DND-41 (cell line): ENCODE data around the gene L3MBTL2.

Experiments used
- ATAC-seq: fragments of 200-7000 bp; cut with Tn5 transposase; 3 replicates; pipeline ENCODE4 v1.9.1; 2021; ENCODE audit warnings: low read depth; ENCODE audit not compliant: insufficient read depth
- DNase-seq: peaks from one replicate; pipeline ENCODE4 v3.0.0-alpha.2; 2020
- H2AFZ ChIP-seq: 2 replicates; pipeline ENCODE4 v1.6.0; 2012; ENCODE audit warnings: low read depth, low read length
- H3K27ac ChIP-seq: 2 replicates; pipeline ENCODE4 v1.5.1; 2012; ENCODE audit warnings: low read length, inconsistent platforms
- H3K27me3 ChIP-seq: fragments of 200-600 bp; sonication (generic); 2 replicates; pipeline ENCODE4 v1.6.0; 2012; ENCODE audit warnings: low read length, mild to moderate bottlenecking, inconsistent platforms; ENCODE audit not compliant: insufficient read depth, poor library complexity
- H3K36me3 ChIP-seq: 2 replicates; pipeline ENCODE4 v1.5.1; 2012; ENCODE audit warnings: low read length, inconsistent platforms; ENCODE audit not compliant: insufficient read depth
- H3K4me1 ChIP-seq: 2 replicates; pipeline ENCODE4 v1.5.1; 2012; ENCODE audit warnings: mild to moderate bottlenecking, low read length; ENCODE audit not compliant: insufficient read depth
- H3K4me2 ChIP-seq: 2 replicates; pipeline ENCODE4 v1.6.0; 2012; ENCODE audit warnings: mild to moderate bottlenecking, moderate library complexity, low read length, inconsistent platforms; ENCODE audit not compliant: insufficient read depth
- H3K4me3 ChIP-seq, 2 experiments: fragments of 200-600 bp in 1 of 2; shearing (Covaris generic) in 1 of 2; 2 replicates each; pipeline ENCODE4 v1.5.1; 2012 to 2016; ENCODE audit warnings: inconsistent platforms in 2 of 2, low read length in 2 of 2, mild to moderate bottlenecking in 2 of 2, low read depth in 1 of 2, moderate library complexity in 1 of 2
- H3K79me2 ChIP-seq: 2 replicates; pipeline ENCODE4 v1.6.0; 2012; ENCODE audit warnings: low read length, inconsistent platforms; ENCODE audit not compliant: insufficient read depth
- H3K9ac ChIP-seq: 2 replicates; pipeline ENCODE4 v1.6.0; 2012; ENCODE audit warnings: low read depth, mild to moderate bottlenecking, inconsistent platforms, low read length, moderate library complexity
- H3K9me3 ChIP-seq: 2 replicates; pipeline ENCODE4 v1.5.1; 2012; ENCODE audit warnings: low read length, moderate library complexity, mild to moderate bottlenecking, inconsistent platforms; ENCODE audit not compliant: insufficient read depth, severe bottlenecking
- H4K20me1 ChIP-seq: 2 replicates; pipeline ENCODE4 v1.6.0; 2012; ENCODE audit warnings: low read length; ENCODE audit not compliant: insufficient read depth
- EZH2 ChIP-seq: IDR thresholded peaks from 3 replicates; pipeline ENCODE4 v1.6.1; 2012; ENCODE audit warnings: borderline replicate concordance, low read depth, mild to moderate bottlenecking, moderate library complexity, low read length, inconsistent platforms; ENCODE audit not compliant: severe bottlenecking
- TF ChIP-seq, protein P1 (sequence below): IDR thresholded peaks from 2 replicates; pipeline ENCODE4 v1.5.1; 2012; ENCODE audit warnings: borderline replicate concordance, low read length, moderate library complexity, mild to moderate bottlenecking; ENCODE audit not compliant: poor library complexity, severe bottlenecking; ENCODE audit errors: extremely low read depth

Gene L3MBTL2

DNA sequence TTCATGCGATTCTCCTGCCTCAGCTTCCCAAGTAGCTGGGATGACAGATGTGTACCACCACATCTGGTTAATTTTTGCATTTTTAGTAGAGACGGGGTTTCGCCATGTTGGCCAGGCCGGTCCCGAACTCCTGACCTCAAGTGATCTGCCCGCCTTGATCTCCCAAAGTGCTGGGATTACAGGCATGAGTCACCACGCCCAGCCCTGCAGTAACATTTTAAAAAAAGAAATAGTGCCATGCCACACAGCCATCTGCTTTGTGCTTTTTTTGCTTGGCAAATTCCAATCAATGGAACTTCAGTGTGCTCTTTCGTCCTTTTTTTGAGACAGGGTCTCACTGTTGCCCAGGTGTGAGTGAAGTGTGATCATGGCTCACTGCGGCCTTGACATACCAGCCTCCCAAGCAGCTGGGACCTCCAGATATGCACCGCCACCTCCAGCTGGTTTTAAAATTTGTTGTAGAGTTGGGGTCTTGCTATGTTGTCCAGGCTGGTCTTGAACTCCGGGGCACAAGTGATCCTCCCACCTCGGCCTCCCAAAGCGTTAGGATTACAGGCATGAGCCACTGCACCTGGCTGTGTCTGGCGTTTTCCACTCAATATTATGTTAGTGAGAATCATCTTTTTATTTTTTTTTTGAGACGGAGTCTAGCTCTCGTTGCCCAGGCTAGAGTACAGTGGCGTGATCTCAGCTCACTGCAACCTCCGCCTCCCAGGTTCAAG, 37.4 kb downstream of the L3MBTL2 start:
- Histone ChIP-seq H3K27ac (no peak overlapping the region), H3K27me3 (peaks cover 1% of the 10 kb centered on the region), H3K4me3 (no peak overlapping the region), H2AFZ (no peak overlapping the region), H3K9ac (no peak overlapping the region), H3K36me3 (peaks cover 25% of the 10 kb centered on the region), H4K20me1 (peaks cover 17% of the 10 kb centered on the region), H3K4me2 (no peak overlapping the region), H3K4me1 (peaks cover 9% of the 10 kb centered on the region), H3K9me3 (no peaks in the 10 kb centered on the region), H3K79me2 (no peaks in the 10 kb centered on the region)
- no peak for DNase-seq
- no peak for ATAC-seq
- TF ChIP-seq EZH2 = no peak
- TF ChIP-seq, protein P1, sequence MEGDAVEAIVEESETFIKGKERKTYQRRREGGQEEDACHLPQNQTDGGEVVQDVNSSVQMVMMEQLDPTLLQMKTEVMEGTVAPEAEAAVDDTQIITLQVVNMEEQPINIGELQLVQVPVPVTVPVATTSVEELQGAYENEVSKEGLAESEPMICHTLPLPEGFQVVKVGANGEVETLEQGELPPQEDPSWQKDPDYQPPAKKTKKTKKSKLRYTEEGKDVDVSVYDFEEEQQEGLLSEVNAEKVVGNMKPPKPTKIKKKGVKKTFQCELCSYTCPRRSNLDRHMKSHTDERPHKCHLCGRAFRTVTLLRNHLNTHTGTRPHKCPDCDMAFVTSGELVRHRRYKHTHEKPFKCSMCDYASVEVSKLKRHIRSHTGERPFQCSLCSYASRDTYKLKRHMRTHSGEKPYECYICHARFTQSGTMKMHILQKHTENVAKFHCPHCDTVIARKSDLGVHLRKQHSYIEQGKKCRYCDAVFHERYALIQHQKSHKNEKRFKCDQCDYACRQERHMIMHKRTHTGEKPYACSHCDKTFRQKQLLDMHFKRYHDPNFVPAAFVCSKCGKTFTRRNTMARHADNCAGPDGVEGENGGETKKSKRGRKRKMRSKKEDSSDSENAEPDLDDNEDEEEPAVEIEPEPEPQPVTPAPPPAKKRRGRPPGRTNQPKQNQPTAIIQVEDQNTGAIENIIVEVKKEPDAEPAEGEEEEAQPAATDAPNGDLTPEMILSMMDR = no peak

DNA sequence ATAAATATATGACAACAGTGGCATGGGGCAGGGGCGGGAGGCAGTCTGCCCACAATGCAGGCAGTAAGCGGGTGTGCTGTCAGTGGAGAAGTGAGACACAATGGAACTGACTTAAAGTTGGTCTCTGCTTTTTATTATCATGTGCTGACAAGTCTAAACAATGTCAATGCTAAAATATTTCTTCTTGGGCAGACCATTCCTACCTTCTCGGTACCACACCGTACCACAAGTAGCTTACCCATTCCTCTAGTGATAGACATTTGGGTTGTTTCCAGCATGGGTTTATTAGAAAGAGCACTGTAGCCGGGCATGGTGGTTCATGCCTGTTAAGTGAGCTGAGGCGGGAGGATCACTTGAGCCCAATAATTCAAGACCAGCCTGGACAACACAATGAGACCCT, 38.2 kb downstream of the L3MBTL2 start:
- no peak for TF ChIP-seq EZH2
- TF ChIP-seq, protein P1 = no peak
- Histone ChIP-seq H3K27ac (no peak overlapping the region), H3K4me1 (peaks cover 1% of the 10 kb centered on the region), H3K9ac (no peak overlapping the region), H4K20me1 (peaks cover 21% of the 10 kb centered on the region), H3K4me2 (no peak overlapping the region), H3K4me3 (no peak overlapping the region), H3K79me2 (no peaks in the 10 kb centered on the region), H3K27me3 (no peaks in the 10 kb centered on the region), H3K36me3 (peaks cover 33% of the 10 kb centered on the region), H2AFZ (no peak overlapping the region), H3K9me3 (no peaks in the 10 kb centered on the region)
- ATAC-seq (no peak), DNase-seq (no peak)

DNA sequence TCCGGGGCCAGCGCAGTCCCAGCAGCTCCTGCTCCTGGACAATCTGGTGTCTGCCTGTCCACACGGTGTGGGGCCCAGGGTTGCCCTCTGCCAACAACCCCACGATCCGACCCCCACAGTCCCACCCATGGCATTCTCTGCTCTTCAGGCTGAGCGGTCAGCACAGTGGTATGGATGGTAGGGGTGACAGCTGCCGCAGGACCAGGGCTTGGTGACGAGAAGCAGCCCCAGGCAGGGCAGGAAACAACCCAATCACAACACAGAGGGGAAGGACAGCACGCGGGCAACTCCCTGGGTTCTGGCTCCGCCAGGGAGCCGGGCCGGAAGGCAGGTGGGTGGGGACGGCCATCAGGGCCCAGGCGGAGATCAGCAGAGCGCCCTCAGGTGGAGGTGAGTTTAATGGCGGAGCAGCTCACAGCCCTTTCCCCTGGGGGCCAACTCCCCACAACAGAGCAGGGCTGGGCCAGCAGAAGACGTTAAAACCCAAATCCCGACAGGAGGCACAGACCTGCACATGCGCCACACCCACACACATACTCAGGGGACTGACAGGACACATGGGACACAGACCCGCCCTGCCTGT, 40.9 kb downstream of the L3MBTL2 start:
- DNase-seq (no peak), ATAC-seq (0 out of 3 replicates have a peak, but pooled peaks have one; percentile 13)
- H3K4me1 ChIP-seq = no peaks in the 10 kb centered on the region
- H2AFZ ChIP-seq = no peak overlapping the region
- H3K9me3 ChIP-seq = no peaks in the 10 kb centered on the region
- H3K27me3 ChIP-seq = no peaks in the 10 kb centered on the region
- H3K9ac ChIP-seq = no peak overlapping the region
- H3K36me3 ChIP-seq = peaks cover 60% of the 10 kb centered on the region
- no peak overlapping the region for H3K27ac ChIP-seq
- TF ChIP-seq EZH2 = no peak
- TF ChIP-seq, protein P1 = peak; percentile 35
- no peaks in the 10 kb centered on the region for H3K79me2 ChIP-seq
- no peak overlapping the region for H3K4me2 ChIP-seq
- H3K4me3 ChIP-seq = no peak overlapping the region
- peaks cover 29% of the 10 kb centered on the region for H4K20me1 ChIP-seq
